IPS-11a (cell line): ENCODE results near the gene ELANE.
"Not testable (repeated sequence)": the region's sequence is repeated elsewhere in the genome, so short reads cannot be mapped to it uniquely, and the experiment has no call there.

Experiments
- H3K4me3 ChIP-seq: one replicate; pipeline ENCODE4 v1.5.1; 2013; ENCODE audit warnings: low read depth, low read length, control low read depth

The ELANE gene

DNA sequence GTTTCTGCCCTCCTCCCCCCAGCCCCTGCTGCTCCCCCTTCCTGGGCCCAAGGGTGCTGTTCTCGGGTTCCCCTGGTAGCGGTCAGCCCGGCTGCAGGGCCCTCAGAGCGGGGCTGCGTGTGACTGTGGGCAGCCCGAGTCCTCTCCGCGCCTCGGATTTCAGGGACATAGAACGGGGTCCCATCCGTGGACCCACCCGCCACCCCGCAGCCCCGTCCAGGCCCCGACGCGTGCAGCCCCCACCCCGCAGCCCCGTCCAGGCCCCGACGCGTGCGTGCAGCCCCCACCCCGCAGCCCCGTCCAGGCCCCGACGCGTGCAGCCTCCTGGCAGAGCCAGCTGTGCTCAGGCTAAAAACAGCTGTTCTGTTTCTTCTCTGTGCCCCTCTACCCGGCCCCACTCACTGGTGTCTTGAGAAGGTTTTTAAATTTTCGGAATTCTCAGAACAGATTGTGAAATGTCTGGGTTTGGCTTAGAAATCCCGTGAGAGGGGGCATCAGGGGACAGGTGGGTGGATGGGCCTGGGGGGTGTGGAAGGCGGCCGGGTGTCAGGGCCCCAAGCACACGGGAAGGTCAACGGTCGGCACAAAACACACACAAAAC is 16.8 kb upstream of the ELANE start:
- no peak overlapping the region for H3K4me3 ChIP-seq

DNA sequence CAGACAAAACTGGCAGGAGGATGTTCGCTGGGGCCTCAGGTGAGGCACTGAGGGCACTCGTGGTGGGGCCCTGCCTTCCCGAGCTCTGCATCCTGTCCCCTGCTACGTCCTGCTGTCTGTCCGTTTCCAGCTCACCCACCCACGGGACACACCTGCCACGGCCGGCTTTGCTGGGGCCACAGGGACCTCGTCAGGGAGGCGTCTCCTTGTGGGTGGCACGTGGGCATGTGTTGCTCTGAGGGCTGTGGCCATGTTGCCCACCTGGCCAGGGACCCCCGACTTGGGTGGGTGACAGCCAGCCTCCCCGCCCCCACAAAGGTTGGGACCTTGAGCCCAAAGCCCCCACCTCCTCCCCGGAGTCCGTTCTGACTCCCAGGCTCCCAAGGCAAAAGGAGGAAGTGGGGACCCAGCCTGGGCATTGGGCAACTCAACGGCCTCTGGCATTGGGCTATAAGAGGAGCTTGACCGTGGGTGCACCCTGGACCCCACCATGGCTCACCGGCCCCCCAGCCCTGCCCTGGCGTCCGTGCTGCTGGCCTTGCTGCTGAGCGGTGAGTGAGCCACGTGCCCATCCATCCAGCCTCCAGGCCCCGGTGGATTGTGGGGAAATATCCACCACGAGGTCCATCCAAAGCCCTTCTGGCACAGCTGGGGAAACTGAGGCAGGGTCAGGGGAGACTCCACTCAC is 11.4 kb upstream of the ELANE start, which contains the start of gene PRTN3:
PRTN3 (plus strand) TSS at position 481 of the 688 bp plus-strand sequence; CDS start at position 491, 10 bp downstream.
- no peak within 1 kb of the TSS for H3K4me3 ChIP-seq

- H3K4me3 ChIP-seq: not testable (repeated sequence)
Measured at GRCh38 chr19:842802-843179, 9.3 kb upstream of the ELANE start.

DNA sequence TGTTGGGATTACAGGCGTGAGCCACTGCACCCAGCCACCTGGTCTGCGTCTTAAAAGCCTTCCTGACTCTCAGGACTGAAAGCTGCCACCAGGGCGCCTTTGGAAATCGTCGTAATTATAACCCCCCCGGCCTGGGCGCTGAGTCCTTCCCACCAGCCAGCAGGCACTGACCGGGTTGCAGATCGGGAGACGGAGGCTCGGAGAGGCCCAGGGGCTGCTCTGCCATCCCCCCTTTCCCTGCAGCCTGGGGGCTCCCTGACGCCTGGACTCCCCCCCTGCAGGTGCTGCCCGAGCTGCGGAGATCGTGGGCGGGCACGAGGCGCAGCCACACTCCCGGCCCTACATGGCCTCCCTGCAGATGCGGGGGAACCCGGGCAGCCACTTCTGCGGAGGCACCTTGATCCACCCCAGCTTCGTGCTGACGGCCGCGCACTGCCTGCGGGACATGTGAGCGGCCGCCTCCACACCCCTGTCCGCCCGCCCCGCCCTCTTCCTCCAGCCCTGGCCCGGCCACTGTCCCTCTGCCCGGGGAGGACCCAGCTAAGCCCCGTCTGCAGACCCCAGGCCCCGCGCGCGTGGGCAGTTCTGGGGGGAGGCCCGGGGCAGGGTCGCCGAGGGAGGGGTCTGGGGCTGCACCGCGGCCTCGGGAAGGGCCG is 8.8 kb upstream of the ELANE start:
- no peak overlapping the region for H3K4me3 ChIP-seq

DNA sequence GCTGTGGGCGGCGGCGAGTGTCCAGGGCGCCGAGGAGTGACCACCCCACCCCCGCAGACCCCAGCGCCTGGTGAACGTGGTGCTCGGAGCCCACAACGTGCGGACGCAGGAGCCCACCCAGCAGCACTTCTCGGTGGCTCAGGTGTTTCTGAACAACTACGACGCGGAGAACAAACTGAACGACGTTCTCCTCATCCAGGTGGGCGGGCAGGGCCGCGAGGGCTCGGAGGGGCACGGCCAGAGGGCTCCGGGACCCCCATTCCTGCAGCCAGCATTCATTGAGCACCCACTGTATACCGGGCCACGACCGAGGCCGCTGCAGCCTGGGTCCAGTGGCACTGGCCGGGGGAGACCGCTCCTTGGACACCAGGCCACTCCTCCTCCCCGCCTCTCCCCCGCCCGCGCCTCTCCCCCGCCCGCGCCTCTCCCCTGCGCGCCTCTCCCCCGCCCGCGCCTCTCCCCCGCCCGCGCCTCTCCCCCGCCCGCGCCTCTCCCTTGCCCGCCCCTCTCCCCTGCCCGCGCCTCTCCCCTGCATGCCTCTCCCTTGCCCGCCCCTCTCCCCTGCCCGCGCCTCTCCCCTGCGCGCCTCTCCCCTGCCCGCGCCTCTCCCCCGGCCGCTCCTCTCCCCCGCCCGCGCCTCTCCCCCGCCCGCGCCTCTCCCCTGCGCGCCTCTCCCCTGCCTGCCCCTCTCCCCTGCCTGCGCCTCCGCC is 8.1 kb upstream of the ELANE start:
- no peak overlapping the region for H3K4me3 ChIP-seq

- H3K4me3 ChIP-seq: no peak overlapping the region
Measured at GRCh38 chr19:844546-844971, 7.5 kb upstream of the ELANE start.

DNA sequence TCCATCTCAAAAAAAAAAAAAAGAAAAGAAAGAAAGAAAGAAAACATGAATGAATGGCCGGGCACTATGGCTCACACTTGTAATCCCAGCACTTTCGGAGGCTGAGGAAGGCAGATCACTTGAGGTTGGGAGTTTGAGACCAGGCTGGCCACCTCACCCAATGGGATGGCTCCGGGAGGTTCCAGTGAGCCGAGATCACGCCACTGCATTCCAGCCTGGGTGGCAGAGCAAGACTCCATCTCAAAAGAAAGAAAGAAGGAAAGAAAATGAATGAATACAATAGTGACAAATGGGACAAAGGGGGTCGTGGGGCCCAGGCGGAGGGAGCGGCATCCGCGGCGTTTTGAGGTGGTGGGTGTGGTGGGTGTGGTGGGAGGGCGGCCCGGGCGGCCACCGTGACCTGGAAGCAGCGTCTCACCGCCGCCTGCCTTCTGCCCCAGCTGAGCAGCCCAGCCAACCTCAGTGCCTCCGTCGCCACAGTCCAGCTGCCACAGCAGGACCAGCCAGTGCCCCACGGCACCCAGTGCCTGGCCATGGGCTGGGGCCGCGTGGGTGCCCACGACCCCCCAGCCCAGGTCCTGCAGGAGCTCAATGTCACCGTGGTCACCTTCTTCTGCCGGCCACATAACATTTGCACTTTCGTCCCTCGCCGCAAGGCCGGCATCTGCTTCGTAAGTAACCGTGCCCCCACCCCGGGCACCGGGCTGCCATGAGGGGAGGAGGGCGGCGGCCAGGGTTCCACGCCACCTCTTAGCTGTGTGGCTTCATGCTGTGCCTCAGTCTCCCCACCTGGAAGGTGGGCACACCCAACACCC is 6.2 kb upstream of the ELANE start:
- H3K4me3 ChIP-seq: no peak overlapping the region

GRCh38 chr19:848386-848921 is 3.6 kb upstream of the ELANE start:
- no peak overlapping the region for H3K4me3 ChIP-seq

DNA sequence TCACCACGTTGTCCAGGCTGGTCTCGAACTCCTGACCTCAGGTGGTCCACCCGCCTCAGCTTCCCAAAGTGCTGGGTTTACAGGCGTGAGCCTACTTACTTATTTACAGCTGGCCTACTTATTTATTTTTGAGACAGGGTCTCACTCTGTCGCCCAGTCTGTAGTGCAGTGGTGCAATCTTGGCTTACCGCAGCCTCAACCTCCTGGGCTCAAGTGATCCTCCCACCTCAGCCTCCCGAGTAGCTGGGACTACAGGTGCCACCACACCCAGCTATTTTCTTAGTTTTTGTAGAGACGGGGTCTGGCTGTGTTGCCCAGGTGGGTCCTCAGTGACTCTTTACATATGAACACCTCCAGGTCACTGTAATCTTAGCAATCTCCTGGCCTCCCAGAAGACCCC is 2.9 kb upstream of the ELANE start:
- H3K4me3 ChIP-seq: not testable (repeated sequence)

DNA sequence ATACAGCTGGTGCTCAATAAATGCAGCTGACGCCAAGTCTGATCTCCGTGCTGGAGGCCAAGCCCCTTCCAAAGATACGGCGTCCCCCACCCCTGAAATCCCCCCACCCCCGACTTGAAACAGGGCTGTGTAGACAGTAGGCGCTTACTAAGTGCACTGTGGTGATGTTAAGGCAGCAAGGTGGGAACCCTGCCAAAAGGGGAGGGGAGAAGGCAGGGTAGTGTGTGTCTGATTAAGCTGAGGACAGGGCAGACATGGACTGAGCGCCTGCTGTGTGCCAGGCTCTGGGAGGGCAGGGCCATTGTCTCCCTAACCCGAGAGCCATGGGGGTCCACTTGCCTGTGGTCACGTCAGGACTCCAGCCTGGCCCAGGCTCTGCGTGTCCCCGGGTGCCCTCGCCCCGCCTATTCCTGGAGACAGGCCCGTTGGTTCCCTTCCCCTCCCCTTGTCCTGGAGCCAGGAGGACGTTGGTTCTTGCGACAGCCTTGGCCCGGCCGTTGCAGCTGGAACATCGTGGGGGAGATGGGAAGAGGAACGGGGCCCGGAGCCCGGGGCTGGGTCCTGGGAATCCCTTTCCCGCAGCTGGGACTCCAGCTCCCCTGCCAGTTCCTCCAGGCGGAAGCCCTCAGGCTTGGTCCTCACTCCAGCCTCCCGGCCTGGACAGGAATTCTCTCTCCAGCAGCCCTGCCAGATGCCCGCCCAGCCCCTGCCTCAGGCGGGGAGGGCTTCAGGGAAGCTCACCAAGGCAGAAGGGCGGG is 1.7 kb upstream of the ELANE start:
- no peak overlapping the region for H3K4me3 ChIP-seq

DNA sequence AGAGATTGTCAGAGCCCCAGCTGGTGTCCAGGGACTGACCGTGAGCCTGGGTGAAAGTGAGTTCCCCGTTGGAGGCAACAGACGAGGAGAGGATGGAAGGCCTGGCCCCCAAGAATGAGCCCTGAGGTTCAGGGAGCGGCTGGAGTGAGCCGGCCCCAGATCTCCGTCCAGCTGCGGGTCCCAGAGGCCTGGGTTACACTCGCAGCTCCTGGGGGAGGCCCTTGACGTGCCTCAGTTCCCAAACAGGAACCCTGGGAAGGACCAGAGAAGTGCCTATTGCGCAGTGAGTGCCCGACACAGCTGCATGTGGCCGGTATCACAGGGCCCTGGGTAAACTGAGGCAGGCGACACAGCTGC is 1.1 kb upstream of the ELANE start:
- H3K4me3 ChIP-seq: no peak overlapping the region

GRCh38 chr19:853014-853585 is 997 bp downstream of the ELANE start:
- H3K4me3 ChIP-seq: no peak overlapping the region

DNA sequence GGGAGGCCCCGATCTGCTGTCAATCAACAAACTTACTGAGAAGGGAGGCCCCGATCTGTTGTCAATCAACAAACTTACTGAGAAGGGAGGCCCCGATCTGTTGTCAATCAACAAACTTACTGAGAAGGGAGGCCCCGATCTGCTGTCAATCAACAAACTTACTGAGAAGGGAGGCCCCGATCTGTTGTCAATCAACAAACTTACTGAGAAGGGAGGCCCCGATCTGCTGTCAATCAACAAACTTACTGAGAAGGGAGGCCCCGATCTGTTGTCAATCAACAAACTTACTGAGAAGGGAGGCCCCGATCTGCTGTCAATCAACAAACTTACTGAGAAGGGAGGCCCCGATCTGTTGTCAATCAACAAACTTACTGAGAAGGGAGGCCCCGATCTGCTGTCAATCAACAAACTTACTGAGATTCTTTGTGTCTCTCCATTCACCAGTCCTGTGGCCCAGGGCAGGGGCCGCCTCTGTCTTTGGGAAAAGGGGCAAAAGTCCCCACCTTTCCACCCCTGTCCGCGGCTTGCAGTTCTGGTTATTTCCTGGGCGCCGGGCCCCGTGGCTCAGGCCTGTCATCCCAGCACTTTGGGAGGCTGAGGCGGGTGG is 1.6 kb downstream of the ELANE start:
- H3K4me3 ChIP-seq: not testable (repeated sequence)

DNA sequence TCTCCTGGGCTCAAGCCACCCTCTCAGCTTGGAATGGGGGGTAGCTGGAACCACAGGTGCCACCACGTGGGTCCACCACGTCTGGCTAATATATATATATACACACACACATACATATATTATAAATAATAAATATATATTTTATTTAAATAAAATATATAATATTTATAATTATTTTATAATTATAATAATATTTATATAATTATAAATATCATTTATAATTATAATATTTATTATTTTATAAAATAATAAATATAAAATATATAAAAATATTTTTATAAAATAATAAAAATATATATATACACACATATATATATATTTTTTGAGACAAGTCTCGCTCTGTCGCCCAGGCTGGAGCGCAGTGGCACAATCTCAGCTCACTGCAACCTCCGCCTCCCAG is 2.4 kb downstream of the ELANE start:
- no peak overlapping the region for H3K4me3 ChIP-seq

GRCh38 chr19:855142-855541 is 3.0 kb downstream of the ELANE start:
- no peak overlapping the region for H3K4me3 ChIP-seq

DNA sequence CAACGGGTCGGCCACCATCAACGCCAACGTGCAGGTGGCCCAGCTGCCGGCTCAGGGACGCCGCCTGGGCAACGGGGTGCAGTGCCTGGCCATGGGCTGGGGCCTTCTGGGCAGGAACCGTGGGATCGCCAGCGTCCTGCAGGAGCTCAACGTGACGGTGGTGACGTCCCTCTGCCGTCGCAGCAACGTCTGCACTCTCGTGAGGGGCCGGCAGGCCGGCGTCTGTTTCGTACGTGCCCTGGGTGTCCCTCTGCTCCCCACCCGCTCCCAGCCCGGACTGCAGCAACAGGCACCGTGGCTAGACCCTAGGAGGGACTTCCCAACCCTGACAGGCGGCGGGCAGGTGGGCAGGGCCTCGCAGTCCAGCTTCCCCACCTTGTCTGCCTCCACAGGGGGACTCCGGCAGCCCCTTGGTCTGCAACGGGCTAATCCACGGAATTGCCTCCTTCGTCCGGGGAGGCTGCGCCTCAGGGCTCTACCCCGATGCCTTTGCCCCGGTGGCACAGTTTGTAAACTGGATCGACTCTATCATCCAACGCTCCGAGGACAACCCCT is 3.5 kb downstream of the ELANE start:
- no peak overlapping the region for H3K4me3 ChIP-seq

DNA sequence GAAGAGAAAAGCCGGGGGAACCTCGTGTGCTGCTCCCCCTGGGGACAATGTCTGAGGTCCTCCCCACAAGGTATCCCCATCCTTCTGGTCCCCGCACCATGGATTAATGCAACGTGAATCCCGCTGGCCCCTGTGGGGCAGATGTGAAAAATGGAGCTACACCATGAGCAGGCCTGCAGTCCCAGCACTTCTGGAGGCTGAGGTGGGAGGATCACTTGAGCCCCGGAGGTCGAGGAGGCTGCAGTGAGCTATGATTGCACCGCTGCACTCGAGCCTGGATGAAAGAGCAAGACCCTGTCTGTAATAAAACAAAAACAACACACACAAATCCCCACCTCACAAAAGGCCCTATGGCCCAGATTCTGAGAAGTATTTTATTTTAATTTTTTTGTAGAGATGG is 6.2 kb downstream of the ELANE start:
- H3K4me3 ChIP-seq: no peak overlapping the region

DNA sequence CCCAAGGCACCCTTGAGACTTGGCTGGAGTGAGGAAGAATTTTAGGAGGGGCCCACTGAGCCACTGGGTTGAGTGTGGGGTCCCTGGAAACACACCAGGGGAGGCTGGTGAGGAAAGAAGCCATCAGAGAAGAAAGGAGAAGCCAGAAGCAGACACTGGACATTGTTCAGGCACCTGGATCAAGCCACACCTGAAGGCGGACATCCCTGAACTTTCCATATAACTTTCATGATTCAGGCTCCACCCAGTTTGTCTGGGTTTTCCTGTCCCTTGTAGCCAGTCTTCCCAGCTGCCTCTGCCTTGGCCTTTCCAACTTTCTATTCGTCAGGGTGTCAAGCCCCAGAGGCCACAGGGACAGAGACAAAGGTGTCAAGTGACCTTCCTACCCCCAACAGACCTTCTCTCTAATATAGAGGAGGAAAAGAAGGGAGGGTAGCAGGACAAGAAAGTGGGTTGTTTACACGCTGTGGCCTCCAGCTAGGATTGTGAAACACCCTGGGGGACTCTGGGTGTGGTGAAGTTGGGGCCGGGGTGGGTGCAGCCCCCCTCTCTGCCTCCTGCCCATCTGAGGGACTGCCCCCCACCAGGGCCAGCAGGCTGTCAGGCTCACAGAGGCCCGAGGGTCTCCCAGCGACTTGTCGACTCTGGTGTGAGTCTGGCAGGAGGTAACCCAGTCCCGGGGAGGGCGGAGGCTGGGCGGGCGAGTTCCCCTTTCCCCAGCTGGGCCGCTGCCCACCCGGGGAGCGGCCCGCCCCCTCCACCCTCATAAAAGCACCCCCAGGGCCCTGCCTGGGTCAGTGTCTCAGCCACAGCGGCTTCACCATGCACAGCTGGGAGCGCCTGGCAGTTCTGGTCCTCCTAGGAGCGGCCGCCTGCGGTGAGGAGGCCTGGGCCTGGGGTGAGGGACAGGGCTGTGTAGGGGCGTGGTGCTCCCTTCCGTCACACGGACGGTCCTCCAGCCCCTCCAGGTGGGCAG is 7.1 kb downstream of the ELANE start, which contains the start of gene CFD:
CFD (plus strand) TSS at position 797 of the 976 bp plus-strand sequence; CDS start at position 823, 26 bp downstream.
- H3K4me3 ChIP-seq: peak within 1 kb of the TSS; percentile 45
